ENCODE results near the gene MAD2L1BP. TPM values are rescaled to one million over a fixed set of nuclear protein-coding genes. Genes with fewer than 3 reads are reported as not detected.
A peak's percentile ranks its signal among the peaks of the same experiment; 100 is the strongest.

Gene MAD2L1BP
- total RNA-seq, 1 donor, result 30.4 TPM

DNA sequence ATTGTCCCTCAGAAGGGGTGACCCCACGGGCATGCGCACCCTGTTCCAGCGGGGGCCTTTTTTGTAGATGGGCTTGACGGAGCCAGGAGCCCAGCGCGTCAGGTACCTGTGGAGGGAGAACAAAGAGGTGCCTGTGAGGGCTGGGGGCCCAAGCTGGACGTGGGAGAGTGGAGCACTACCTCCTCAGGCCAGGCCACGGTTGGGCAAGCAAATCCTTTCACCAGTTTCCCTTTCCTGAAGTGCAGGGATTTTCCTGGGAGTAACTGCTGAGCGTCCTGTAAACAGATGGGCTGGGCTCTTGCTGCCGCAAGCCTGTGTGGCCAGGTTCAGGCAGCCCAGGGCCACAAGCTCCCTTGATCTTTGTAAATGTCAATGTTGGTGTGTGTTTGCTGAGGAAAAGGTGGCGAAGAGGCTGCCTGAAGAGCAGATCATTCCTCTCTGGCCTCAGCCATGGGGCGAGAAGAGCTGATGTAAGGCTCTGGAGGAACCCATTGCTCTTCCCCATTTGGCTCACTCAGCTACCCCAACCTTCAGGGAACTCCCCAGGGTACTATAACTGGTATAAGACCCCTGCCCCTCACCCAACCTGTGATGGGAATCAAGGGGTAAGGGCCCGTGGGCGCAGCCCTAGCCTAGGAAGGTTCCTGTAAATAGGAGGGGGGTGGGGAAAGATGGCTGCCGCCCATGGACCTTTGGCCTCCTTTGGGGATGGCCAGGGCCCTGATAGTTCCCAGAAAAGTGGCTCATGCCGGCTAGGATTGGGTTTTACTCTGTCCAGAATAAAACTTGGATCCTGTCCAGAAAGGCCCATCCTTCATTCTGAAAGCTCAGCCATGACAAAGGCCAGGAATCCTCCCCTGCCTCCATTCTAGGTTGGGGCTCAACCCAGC is 36.4 kb downstream of the MAD2L1BP start:
- no peaks in the 10 kb centered on the region for H3K27me3 ChIP-seq (ENCODE audit: insufficient read depth, low read length)
- no peak overlapping the region for H3K4me3 ChIP-seq (ENCODE audit: insufficient read depth, low read length)
- no peak overlapping the region for H2AFZ ChIP-seq (ENCODE audit: low read length)
- peaks cover 50% of the 10 kb centered on the region for H3K36me3 ChIP-seq (ENCODE audit: insufficient read depth, low read length)
- no peaks in the 10 kb centered on the region for H3K79me2 ChIP-seq (ENCODE audit: insufficient read depth, low read length)
- H4K20me1 ChIP-seq (ENCODE audit: insufficient read depth, low read length), result peaks cover 3% of the 10 kb centered on the region
- TF ChIP-seq, protein P1, sequence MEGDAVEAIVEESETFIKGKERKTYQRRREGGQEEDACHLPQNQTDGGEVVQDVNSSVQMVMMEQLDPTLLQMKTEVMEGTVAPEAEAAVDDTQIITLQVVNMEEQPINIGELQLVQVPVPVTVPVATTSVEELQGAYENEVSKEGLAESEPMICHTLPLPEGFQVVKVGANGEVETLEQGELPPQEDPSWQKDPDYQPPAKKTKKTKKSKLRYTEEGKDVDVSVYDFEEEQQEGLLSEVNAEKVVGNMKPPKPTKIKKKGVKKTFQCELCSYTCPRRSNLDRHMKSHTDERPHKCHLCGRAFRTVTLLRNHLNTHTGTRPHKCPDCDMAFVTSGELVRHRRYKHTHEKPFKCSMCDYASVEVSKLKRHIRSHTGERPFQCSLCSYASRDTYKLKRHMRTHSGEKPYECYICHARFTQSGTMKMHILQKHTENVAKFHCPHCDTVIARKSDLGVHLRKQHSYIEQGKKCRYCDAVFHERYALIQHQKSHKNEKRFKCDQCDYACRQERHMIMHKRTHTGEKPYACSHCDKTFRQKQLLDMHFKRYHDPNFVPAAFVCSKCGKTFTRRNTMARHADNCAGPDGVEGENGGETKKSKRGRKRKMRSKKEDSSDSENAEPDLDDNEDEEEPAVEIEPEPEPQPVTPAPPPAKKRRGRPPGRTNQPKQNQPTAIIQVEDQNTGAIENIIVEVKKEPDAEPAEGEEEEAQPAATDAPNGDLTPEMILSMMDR (IDR thresholded peaks at IDR 0.05; ENCODE audit: extremely low read depth, low read depth, low read length), result no peak
- H3K27ac ChIP-seq (ENCODE audit: low read depth, low read length), result no peak overlapping the region
- DNase-seq (ENCODE audit: insufficient read length, low spot score, missing footprints), result peak; percentile 79
- no peak overlapping the region for H3K4me2 ChIP-seq (ENCODE audit: insufficient read depth, low read length)
- H3K4me1 ChIP-seq (ENCODE audit: insufficient read depth, low read length), result peaks cover 31% of the 10 kb centered on the region
- no peaks in the 10 kb centered on the region for H3K9me3 ChIP-seq (ENCODE audit: low read depth, low read length)

DNA sequence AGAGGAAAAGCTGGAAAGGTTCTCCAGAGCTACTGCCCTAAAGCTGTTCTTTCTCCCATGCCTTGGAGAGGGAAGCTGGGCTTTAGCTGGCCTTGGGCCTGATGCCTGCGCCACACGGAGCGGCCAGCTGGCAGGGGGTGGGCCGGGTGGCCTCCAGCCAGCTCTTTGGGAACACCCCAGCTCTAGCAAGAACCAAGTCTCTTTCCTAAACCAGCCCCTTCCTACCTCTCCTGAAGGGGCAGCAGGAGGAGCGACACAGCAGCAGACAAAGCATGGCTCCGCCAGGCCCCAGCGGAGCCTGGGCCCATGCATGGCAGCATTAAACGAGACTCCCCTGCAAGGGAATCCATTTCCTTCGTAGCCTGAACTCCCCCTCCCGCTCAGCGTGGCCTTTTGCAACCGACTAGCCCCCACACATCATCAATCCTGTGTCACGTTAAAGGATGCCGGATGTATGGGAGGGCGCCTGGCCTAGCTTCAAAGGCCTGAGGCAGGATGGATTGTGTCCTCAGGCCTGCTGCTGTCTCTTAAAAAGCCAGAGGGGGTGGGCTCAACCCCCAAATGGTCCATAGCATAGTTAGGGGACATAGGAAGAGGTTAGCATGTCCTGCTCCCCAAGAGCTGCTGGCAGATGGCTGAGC is 37.9 kb downstream of the MAD2L1BP start:
- Histone ChIP-seq H3K27me3 (ENCODE audit: insufficient read depth, low read length) (no peaks in the 10 kb centered on the region), H3K79me2 (ENCODE audit: insufficient read depth, low read length) (no peaks in the 10 kb centered on the region), H3K4me2 (ENCODE audit: insufficient read depth, low read length) (no peak overlapping the region), H4K20me1 (ENCODE audit: insufficient read depth, low read length) (peaks cover 3% of the 10 kb centered on the region), H3K9me3 (ENCODE audit: low read depth, low read length) (no peaks in the 10 kb centered on the region), H3K4me1 (ENCODE audit: insufficient read depth, low read length) (peaks cover 19% of the 10 kb centered on the region), H2AFZ (ENCODE audit: low read length) (no peak overlapping the region), H3K27ac (ENCODE audit: low read depth, low read length) (no peak overlapping the region), H3K36me3 (ENCODE audit: insufficient read depth, low read length) (peaks cover 65% of the 10 kb centered on the region), H3K4me3 (ENCODE audit: insufficient read depth, low read length) (no peak overlapping the region)
- DNase-seq (ENCODE audit: insufficient read length, low spot score, missing footprints), result no peak
- TF ChIP-seq, protein P1 (IDR thresholded peaks at IDR 0.05; ENCODE audit: extremely low read depth, low read depth, low read length), result no peak

DNA sequence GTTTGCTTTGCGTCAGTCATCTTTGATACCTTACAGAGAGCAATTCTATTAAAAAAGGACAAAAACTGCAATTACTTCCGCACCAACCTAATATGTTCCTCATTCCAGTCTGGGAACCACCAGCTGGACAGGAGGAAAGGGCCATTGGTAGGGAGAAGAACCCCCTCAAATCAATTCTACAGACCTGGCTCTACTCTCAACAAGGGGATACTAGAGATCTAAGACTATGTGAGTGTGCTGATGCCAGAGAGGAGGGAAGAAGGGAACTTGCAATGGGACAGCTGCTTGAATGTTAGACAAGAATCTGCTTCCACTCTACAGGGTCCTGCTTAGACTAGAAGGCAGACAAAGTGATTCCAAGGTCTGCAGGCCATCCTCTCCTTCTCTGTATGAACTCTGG is 38.7 kb downstream of the MAD2L1BP start:
- Histone ChIP-seq H3K4me3 (ENCODE audit: insufficient read depth, low read length) (no peak overlapping the region), H3K4me2 (ENCODE audit: insufficient read depth, low read length) (no peak overlapping the region), H3K9me3 (ENCODE audit: low read depth, low read length) (no peaks in the 10 kb centered on the region), H3K79me2 (ENCODE audit: insufficient read depth, low read length) (no peaks in the 10 kb centered on the region), H4K20me1 (ENCODE audit: insufficient read depth, low read length) (peaks cover 3% of the 10 kb centered on the region), H3K4me1 (ENCODE audit: insufficient read depth, low read length) (peaks cover 12% of the 10 kb centered on the region), H3K27ac (ENCODE audit: low read depth, low read length) (no peak overlapping the region), H3K36me3 (ENCODE audit: insufficient read depth, low read length) (peaks cover 66% of the 10 kb centered on the region), H3K27me3 (ENCODE audit: insufficient read depth, low read length) (no peaks in the 10 kb centered on the region), H2AFZ (ENCODE audit: low read length) (no peak overlapping the region)
- DNase-seq (ENCODE audit: insufficient read length, low spot score, missing footprints), result peak; percentile 62
- TF ChIP-seq, protein P1 (IDR thresholded peaks at IDR 0.05; ENCODE audit: extremely low read depth, low read depth, low read length), result no peak

DNA sequence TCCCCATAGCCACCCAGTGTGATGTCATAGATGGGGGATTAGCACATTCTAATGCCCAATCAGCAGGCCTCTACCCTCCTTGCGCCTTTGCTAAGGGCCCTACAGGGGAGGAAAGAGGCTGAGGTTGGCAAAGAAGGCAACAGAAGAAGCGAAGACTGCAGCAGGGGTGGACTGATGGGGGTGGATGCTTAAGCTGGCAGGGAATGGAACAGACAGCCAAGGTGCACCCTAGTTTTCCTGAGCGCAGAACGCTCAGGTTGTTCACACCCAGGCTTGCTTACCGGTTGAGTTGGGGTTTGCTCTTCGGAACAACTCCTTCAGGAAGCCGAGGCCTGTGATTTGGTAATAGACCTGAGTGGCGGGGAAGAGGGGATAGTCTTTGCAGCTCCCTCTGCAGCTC is 39.3 kb downstream of the MAD2L1BP start:
- H4K20me1 ChIP-seq (ENCODE audit: insufficient read depth, low read length), result peaks cover 3% of the 10 kb centered on the region
- peaks cover 67% of the 10 kb centered on the region for H3K36me3 ChIP-seq (ENCODE audit: insufficient read depth, low read length)
- no peaks in the 10 kb centered on the region for H3K27me3 ChIP-seq (ENCODE audit: insufficient read depth, low read length)
- no peak overlapping the region for H3K27ac ChIP-seq (ENCODE audit: low read depth, low read length)
- H3K4me2 ChIP-seq (ENCODE audit: insufficient read depth, low read length), result no peak overlapping the region
- no peaks in the 10 kb centered on the region for H3K9me3 ChIP-seq (ENCODE audit: low read depth, low read length)
- DNase-seq (ENCODE audit: insufficient read length, low spot score, missing footprints), result no peak
- H3K79me2 ChIP-seq (ENCODE audit: insufficient read depth, low read length), result peaks cover 3% of the 10 kb centered on the region
- H3K4me3 ChIP-seq (ENCODE audit: insufficient read depth, low read length), result no peak overlapping the region
- peaks cover 7% of the 10 kb centered on the region for H3K4me1 ChIP-seq (ENCODE audit: insufficient read depth, low read length)
- TF ChIP-seq, protein P1 (IDR thresholded peaks at IDR 0.05; ENCODE audit: extremely low read depth, low read depth, low read length), result no peak
- no peak overlapping the region for H2AFZ ChIP-seq (ENCODE audit: low read length)
